ENCODE measurements around the gene MBD6.
"Not testable (repeated sequence)": the region's sequence is repeated elsewhere in the genome, so short reads cannot be mapped to it uniquely, and the experiment has no call there.

MBD6 gene

DNA sequence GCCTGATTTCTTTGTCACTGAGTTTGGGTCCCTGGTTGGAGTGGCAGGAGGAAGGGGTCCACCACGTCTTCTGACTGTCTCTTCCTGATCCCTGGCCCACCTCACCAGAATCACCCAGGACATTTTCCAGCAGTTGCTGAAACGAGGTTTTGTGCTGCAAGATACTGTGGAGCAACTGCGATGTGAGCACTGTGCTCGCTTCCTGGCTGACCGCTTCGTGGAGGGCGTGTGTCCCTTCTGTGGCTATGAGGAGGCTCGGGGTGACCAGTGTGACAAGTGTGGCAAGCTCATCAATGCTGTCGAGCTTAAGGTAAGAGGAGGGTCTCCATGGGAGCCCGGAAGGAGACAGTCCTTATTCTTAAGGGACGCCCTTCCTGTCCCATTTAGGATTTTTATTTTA lies 22.4 kb upstream of the MBD6 start:
- Histone ChIP-seq H3K36me3 (ENCODE audit: insufficient read depth, insufficient read length, low read length) (peaks cover 88% of the 10 kb centered on the region), H3K9me3 (ENCODE audit: insufficient read depth, low read length) (peaks cover 5% of the 10 kb centered on the region; the same call in 1 of the 2 replicates), H3K9ac (ENCODE audit: insufficient read length, low read depth) (no peak overlapping the region), H3K27me3 (ENCODE audit: insufficient read depth, insufficient read length) (no peaks in the 10 kb centered on the region), H3K4me3 (ENCODE audit: insufficient read length, low read depth) (no peak overlapping the region), H3K4me1 (ENCODE audit: insufficient read depth, insufficient read length) (no peaks in the 10 kb centered on the region)
- TF ChIP-seq YY1 (IDR thresholded peaks at IDR 0.05; ENCODE audit: insufficient read depth, insufficient read length) (no peak), SUZ12 (IDR thresholded peaks at IDR 0.05; ENCODE audit: extremely low read depth, insufficient read depth, insufficient read length) (no peak), ZNF274 (IDR thresholded peaks at IDR 0.05; ENCODE audit: low read depth, low read length) (no peak)
- no peak for DNase-seq (ENCODE audit: low read depth, low spot score)

DNA sequence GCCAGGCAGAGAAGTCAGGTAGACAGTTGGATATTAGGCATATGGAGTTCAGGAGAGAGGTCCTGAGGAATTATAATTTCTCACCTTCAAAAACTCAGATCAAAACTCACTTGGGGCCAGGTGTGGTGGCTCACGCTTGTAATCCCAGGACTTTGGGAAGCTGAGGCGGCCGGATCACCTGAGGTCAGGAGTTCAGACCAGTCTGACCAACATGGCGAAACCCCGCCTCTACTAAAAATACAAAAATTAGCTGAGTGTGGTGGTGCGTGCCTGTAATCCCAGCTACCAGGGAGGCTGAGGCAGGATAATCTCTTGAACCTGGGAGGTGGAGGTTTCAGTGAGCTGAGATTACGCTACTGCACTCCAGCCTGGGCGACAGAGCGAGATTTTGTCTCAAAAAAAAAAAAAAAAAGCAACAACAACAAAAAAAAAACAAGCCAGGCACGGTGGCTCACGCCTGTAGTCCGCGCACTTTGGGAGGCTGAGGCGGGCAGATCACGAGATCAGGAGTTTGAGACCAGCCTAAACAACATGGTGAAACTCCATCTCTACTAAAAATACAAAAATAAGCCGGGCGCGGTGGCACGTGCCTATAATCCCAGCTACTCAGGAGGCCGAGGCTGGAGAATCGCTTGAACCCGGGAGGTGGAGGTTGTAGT lies 20.2 kb upstream of the MBD6 start:
- H3K4me3 ChIP-seq (ENCODE audit: insufficient read length, low read depth); DNase-seq (ENCODE audit: low read depth, low spot score); H3K4me1 ChIP-seq (ENCODE audit: insufficient read depth, insufficient read length); H3K9ac ChIP-seq (ENCODE audit: insufficient read length, low read depth); H3K27me3 ChIP-seq (ENCODE audit: insufficient read depth, insufficient read length): not testable (repeated sequence)
- Histone ChIP-seq H3K9me3 (ENCODE audit: insufficient read depth, low read length) (peaks cover 20% of the 10 kb centered on the region), H3K36me3 (ENCODE audit: insufficient read depth, insufficient read length, low read length) (peaks cover 83% of the 10 kb centered on the region)

DNA sequence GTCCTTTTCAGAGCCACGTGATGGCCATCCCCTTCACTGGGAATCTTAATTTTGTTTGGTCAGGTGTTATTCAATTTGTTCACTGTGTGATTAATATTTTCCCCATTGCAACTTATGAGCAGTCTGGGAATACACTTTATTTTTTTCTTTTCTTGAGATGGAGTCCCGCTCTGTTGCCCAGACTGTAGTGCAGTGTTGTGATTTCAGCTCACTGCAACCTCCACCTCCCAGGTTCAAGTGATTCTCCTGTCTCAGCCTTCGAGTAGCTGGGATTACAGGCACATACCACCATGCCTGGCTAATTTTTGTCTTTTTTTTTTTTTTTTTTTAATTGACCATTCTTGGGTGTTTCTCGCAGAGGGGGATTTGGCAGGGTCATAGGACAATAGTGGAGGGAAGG lies 16.1 kb upstream of the MBD6 start:
- not testable (repeated sequence) for H3K4me3 ChIP-seq (ENCODE audit: insufficient read length, low read depth); H3K9ac ChIP-seq (ENCODE audit: insufficient read length, low read depth); H3K27me3 ChIP-seq (ENCODE audit: insufficient read depth, insufficient read length); DNase-seq (ENCODE audit: low read depth, low spot score); H3K4me1 ChIP-seq (ENCODE audit: insufficient read depth, insufficient read length)
- Histone ChIP-seq H3K9me3 (ENCODE audit: insufficient read depth, low read length) (peaks cover 20% of the 10 kb centered on the region), H3K36me3 (ENCODE audit: insufficient read depth, insufficient read length, low read length) (peaks cover 80% of the 10 kb centered on the region)

DNA sequence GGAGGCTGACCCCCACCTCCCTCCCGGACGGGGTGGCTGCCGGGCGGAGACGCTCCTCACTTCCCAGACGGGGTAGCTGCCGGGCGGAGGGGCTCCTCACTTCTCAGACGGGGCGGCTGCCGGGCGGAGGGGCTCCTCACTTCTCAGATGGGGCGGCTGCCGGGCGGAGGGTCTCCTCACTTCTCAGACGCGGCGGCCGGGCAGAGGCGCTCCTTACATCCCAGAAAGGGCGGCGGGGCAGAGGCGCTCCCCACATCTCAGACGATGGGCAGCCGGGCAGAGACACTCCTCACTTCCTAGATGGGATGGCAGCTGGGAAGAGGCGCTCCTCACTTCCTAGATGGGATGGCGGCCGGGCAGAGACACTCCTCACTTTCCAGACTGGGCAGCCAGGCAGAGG lies 14.8 kb upstream of the MBD6 start:
- Histone ChIP-seq H3K36me3 (ENCODE audit: insufficient read depth, insufficient read length, low read length) (peaks cover 83% of the 10 kb centered on the region), H3K9me3 (ENCODE audit: insufficient read depth, low read length) (peaks cover 20% of the 10 kb centered on the region)
- H3K27me3 ChIP-seq (ENCODE audit: insufficient read depth, insufficient read length); H3K9ac ChIP-seq (ENCODE audit: insufficient read length, low read depth); DNase-seq (ENCODE audit: low read depth, low spot score); H3K4me1 ChIP-seq (ENCODE audit: insufficient read depth, insufficient read length); H3K4me3 ChIP-seq (ENCODE audit: insufficient read length, low read depth): not testable (repeated sequence)

- H3K9ac ChIP-seq (ENCODE audit: insufficient read length, low read depth), result no peak overlapping the region
- no peaks in the 10 kb centered on the region for H3K4me1 ChIP-seq (ENCODE audit: insufficient read depth, insufficient read length)
- peaks cover 5% of the 10 kb centered on the region for H3K9me3 ChIP-seq (ENCODE audit: insufficient read depth, low read length)
- no peaks in the 10 kb centered on the region for H3K27me3 ChIP-seq (ENCODE audit: insufficient read depth, insufficient read length)
- TF ChIP-seq SUZ12 (IDR thresholded peaks at IDR 0.05; ENCODE audit: extremely low read depth, insufficient read depth, insufficient read length) (no peak), ZNF274 (IDR thresholded peaks at IDR 0.05; ENCODE audit: low read depth, low read length) (no peak), YY1 (IDR thresholded peaks at IDR 0.05; ENCODE audit: insufficient read depth, insufficient read length) (no peak)
- H3K36me3 ChIP-seq (ENCODE audit: insufficient read depth, insufficient read length, low read length), result peaks cover 79% of the 10 kb centered on the region
- no peak for DNase-seq (ENCODE audit: low read depth, low spot score)
- no peak overlapping the region for H3K4me3 ChIP-seq (ENCODE audit: insufficient read length, low read depth)
Observed at GRCh38 chr12:57511161-57511560, 11.5 kb upstream of the MBD6 start.

GRCh38 chr12:57511588-57512325 lies 10.9 kb upstream of the MBD6 start:
- H3K27me3 ChIP-seq (ENCODE audit: insufficient read depth, insufficient read length), result no peaks in the 10 kb centered on the region
- DNase-seq (ENCODE audit: low read depth, low spot score), result no peak
- H3K36me3 ChIP-seq (ENCODE audit: insufficient read depth, insufficient read length, low read length), result peaks cover 80% of the 10 kb centered on the region
- no peak overlapping the region for H3K4me3 ChIP-seq (ENCODE audit: insufficient read length, low read depth)
- no peaks in the 10 kb centered on the region for H3K4me1 ChIP-seq (ENCODE audit: insufficient read depth, insufficient read length)
- TF ChIP-seq ZNF274 (IDR thresholded peaks at IDR 0.05; ENCODE audit: low read depth, low read length) (no peak), YY1 (IDR thresholded peaks at IDR 0.05; ENCODE audit: insufficient read depth, insufficient read length) (no peak), SUZ12 (IDR thresholded peaks at IDR 0.05; ENCODE audit: extremely low read depth, insufficient read depth, insufficient read length) (no peak)
- no peaks in the 10 kb centered on the region for H3K9me3 ChIP-seq (ENCODE audit: insufficient read depth, low read length)
- H3K9ac ChIP-seq (ENCODE audit: insufficient read length, low read depth), result no peak overlapping the region

DNA sequence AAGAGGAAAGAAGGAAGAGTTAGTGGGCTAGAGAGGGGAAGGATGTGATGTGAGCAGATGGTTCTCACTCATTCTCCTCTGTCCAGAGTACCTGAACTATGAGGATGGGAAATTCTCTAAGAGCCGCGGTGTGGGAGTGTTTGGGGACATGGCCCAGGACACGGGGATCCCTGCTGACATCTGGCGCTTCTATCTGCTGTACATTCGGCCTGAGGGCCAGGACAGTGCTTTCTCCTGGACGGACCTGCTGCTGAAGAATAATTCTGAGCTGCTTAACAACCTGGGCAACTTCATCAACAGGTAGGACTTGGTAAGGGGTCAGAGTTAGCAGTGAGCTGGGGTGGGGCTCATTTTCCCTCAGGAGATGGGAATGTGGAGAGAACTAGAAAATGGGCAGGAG lies 10.0 kb upstream of the MBD6 start:
- no peak for DNase-seq (ENCODE audit: low read depth, low spot score)
- Histone ChIP-seq H3K9me3 (ENCODE audit: insufficient read depth, low read length) (no peaks in the 10 kb centered on the region), H3K4me1 (ENCODE audit: insufficient read depth, insufficient read length) (no peaks in the 10 kb centered on the region), H3K36me3 (ENCODE audit: insufficient read depth, insufficient read length, low read length) (peaks cover 89% of the 10 kb centered on the region), H3K4me3 (ENCODE audit: insufficient read length, low read depth) (no peak overlapping the region), H3K27me3 (ENCODE audit: insufficient read depth, insufficient read length) (no peaks in the 10 kb centered on the region), H3K9ac (ENCODE audit: insufficient read length, low read depth) (no peak overlapping the region)
- TF ChIP-seq YY1 (IDR thresholded peaks at IDR 0.05; ENCODE audit: insufficient read depth, insufficient read length) (no peak), SUZ12 (IDR thresholded peaks at IDR 0.05; ENCODE audit: extremely low read depth, insufficient read depth, insufficient read length) (no peak)

- H3K27me3 ChIP-seq (ENCODE audit: insufficient read depth, insufficient read length), result no peaks in the 10 kb centered on the region
- DNase-seq (ENCODE audit: low read depth, low spot score), result no peak
- no peak overlapping the region for H3K4me3 ChIP-seq (ENCODE audit: insufficient read length, low read depth)
- no peak for TF ChIP-seq ZNF274 (IDR thresholded peaks at IDR 0.05; ENCODE audit: low read depth, low read length)
- no peak for TF ChIP-seq SUZ12 (IDR thresholded peaks at IDR 0.05; ENCODE audit: extremely low read depth, insufficient read depth, insufficient read length)
- TF ChIP-seq YY1 (IDR thresholded peaks at IDR 0.05; ENCODE audit: insufficient read depth, insufficient read length), result no peak
- no peak overlapping the region for H3K9ac ChIP-seq (ENCODE audit: insufficient read length, low read depth)
- H3K36me3 ChIP-seq (ENCODE audit: insufficient read depth, insufficient read length, low read length), result peaks cover 94% of the 10 kb centered on the region
- H3K9me3 ChIP-seq (ENCODE audit: insufficient read depth, low read length), result no peaks in the 10 kb centered on the region
- no peaks in the 10 kb centered on the region for H3K4me1 ChIP-seq (ENCODE audit: insufficient read depth, insufficient read length)
Observed at GRCh38 chr12:57513266-57513665, 9.4 kb upstream of the MBD6 start.

DNA sequence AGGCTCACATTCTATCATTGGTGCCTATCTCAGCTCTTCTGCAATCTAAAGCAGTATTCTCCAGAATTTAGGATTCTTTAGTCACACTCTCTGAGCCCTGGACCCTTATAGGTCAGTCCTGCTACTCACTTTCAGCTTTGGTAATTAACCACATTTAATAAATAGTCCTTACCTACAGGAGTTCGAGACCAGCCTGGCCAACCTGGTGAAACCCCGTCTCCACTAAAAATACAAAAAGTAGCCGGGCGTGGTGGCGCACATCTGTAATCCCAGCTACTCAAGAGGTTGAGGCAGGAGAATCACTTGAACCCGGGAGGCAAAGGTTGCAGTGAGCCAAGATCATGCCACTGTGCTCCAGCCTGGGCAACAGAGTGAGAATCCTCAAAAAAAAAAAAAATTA lies 8.9 kb upstream of the MBD6 start:
- peaks cover 94% of the 10 kb centered on the region for H3K36me3 ChIP-seq (ENCODE audit: insufficient read depth, insufficient read length, low read length)

DNA sequence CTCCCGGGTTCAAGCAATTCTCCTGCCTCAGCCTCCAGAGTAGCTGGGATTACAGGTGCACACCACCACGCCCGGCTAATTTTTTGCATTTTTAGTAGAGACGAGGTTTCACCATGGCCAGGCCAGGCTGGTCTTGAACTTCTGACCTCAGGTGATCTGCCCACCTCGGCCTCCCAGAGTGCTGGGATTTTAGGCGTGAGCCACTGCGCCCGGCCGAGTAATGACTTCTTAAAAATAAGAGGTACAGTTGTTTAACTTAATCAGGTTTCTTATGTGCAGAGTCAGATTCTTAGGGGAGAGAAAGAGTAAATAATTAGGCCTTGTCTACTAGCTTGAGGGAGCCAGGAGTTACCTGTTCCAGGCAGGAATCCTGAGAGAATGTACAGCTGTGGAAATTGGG lies 8.4 kb upstream of the MBD6 start:
- not testable (repeated sequence) for H3K9ac ChIP-seq (ENCODE audit: insufficient read length, low read depth); H3K27me3 ChIP-seq (ENCODE audit: insufficient read depth, insufficient read length); H3K9me3 ChIP-seq (ENCODE audit: insufficient read depth, low read length); H3K4me3 ChIP-seq (ENCODE audit: insufficient read length, low read depth); H3K4me1 ChIP-seq (ENCODE audit: insufficient read depth, insufficient read length); DNase-seq (ENCODE audit: low read depth, low spot score)
- peaks cover 94% of the 10 kb centered on the region for H3K36me3 ChIP-seq (ENCODE audit: insufficient read depth, insufficient read length, low read length)

More for the DNA sequence above, 8.9 kb upstream of the MBD6 start:
- DNase-seq (ENCODE audit: low read depth, low spot score); H3K9ac ChIP-seq (ENCODE audit: insufficient read length, low read depth); H3K4me1 ChIP-seq (ENCODE audit: insufficient read depth, insufficient read length); H3K4me3 ChIP-seq (ENCODE audit: insufficient read length, low read depth); H3K27me3 ChIP-seq (ENCODE audit: insufficient read depth, insufficient read length); H3K9me3 ChIP-seq (ENCODE audit: insufficient read depth, low read length): not testable (repeated sequence)
